Stimulated activated CD4-positive, alpha-beta T cell treated with anti-CD3 and anti-CD28 coated beads, TNF-alpha, amount 100 ng/mL, for 48 hours (primary cell): ENCODE results near the gene RPL11.
"Not testable (repeated sequence)": the region's sequence is repeated elsewhere in the genome, so short reads cannot be mapped to it uniquely, and the experiment has no call there.

Source experiments
- DNase-seq, 3 donors: peaks; one replicate each; pipeline ENCODE4 v3.0.0-alpha.2; 2020; ENCODE audit warnings: low read depth in 3 of 3

Gene RPL11

DNA sequence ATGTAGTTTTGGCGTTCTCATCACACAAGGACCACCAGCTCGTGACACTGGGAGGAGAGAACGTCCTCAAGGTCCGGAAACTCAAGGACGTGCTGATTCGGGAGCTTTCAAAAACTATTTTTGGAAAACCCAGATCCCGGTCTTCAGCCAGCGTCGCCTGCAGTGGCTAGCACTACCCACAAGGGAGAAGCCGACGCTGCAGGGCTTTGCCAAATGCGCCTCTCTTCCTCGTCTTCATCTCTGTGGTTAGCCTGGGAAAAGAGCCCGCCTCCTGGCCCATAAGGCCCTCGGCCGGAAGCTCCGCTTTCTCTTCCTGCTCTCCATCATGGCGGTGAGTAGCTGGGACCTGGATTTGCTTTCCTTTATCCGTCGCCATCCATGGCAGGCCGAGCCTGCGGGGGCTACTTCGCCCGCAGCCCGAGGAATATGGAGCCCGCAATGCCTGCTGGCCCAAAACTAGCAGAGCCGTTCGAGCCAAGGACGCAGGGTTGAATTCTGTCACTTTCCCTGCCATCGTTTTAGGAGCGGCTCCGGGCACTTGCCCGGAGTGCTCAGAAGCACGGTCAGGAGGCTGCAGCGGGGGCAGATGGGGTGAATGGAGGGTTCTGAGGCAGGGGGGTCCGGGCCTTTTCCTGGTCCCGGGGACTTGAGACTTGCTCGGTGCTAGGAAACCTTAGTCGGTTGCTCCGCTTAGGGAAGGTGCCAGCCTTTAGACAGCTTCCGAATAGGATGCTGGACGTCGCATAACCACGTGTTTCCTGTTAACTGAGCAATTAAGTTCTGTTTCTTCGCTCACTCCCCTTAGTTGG, at the start of gene RPL11:
RPL11 (plus strand) TSS at position 308 of the 809 bp plus-strand sequence; CDS start at position 326, 18 bp downstream.
- peak; percentile 82 to 86 (median 85) for DNase-seq

DNA sequence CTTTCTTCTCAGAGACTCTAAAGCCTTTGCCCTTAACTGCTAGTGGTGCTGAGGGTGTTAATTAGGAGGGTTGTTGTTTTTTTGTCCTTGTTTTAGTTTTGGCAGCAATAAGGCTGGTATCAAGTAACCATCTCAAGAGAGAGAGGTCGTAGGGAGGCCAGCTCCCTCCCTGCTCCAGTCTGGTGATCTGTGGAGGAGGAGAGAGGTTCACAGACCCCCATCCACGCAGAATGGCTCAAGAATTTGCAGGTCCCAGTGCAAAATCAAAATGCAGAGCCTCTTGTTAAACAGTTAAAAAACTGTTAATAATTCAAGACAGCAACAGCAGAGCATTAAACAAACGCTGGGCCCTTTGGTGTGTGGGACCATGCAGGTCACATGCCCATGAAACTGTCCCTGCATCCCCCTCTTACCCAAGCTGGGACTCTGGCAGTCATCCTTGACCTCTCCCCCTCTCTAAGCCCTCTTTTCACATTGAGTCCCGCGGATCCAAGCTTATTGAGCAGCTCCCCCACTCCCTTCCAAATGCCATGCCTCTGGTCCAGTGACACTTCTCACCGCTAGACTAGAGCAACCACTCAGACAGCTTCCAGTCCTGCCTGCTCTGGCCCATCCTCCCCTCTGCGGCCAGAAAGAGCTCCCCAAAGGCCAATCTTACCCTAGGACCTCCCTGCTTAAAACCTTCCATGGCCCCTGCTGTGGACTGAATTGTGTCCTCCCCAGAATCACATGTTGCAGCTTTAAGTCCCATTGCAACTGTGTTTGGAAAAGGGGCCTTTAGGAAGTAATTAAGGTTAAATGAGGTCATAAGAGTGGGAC, 47.7 kb upstream of the RPL11 start:
- no peak for DNase-seq

DNA sequence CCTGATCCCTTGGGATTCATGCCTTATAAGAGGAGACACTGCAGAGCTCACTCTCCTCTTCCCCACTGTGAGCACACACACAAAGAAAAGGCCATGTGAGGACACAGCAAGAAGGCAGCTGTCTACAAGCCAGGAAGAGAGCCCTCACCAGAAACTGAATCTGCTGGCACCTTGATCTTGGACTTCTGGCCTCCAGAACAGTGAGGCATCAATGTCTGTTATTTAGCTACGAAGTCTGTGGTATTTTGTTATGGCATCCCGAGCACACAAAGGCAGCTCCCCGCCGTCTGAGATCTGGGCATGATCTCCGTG, 47.1 kb upstream of the RPL11 start:
- no peak for DNase-seq

DNA sequence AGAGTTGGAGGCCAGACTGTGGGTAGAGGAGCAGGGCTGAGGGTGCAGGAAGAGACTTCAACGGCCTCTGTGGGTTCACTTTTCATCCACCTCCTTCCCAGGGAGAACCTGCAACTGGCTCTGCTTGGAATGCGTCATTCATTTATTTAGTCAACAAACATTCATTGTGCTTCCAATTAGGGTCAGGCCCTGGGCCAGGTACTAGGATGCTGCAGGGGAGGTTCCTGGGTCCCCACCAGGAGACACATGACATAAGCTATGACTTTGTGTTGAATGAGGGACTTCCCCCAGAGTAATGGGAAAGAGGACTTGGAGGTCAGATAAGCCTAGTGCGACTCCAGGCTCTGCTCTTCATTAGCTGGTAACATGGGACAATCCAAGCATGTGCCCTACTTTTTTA, 46.3 kb upstream of the RPL11 start:
- no peak for DNase-seq

DNA sequence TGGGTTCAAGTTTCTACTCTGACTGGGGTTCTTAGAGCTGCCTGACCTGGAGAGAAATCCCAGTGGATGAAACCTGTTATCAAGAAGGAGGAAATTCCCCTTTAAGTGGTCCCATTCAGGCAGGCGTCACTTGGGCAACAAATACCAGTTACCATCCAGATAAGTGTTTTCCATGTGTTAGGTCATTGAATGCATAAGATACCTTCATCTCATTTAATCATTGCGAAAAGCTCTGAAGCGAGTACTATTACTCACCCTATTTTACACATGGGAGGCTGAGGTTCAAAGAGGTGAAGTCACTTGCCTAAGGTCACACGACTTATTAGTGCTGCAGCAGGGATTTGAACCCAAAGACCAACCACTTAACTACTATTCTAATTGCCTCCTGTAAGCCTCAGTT, 45.5 kb upstream of the RPL11 start:
- DNase-seq, result no peak

DNA sequence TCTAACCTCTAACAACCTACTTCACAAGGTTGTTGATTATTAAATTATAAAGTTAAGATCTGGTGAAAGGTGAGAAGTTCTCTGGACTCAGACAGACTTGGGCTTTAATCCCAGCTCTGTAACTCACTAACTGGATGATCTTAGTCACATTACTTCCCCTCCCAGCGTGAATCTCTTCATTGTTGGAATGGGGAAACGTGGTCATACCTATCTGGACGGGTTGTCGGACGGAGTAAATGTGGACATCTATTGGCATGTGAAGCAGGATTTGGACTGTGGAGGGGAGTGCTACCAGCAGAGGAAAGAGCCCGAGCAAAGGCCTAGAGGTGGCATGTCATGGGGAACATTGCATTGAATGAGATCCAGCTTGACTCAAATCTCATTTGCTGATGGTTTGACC, 45.1 kb upstream of the RPL11 start:
- DNase-seq, result no peak

DNA sequence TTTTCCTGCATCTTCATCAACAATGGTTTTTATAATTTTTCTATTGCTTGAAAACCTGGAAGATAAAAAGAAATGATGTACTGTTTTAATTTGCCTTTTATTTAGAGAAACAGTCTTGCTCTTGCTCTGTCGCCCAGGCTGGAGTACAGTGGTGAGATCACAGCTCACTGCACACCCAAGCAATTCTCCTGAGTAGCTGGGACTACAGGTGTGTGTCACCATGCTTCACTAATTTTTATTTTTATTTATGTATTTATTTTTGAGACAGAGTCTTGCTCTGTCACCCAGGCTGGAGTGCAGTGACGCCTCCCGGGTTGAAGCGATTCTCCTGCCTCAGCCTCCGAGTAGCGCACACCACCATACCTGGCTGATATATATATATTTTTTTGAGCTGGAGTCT, 43.0 kb upstream of the RPL11 start:
- no peak for DNase-seq

DNA sequence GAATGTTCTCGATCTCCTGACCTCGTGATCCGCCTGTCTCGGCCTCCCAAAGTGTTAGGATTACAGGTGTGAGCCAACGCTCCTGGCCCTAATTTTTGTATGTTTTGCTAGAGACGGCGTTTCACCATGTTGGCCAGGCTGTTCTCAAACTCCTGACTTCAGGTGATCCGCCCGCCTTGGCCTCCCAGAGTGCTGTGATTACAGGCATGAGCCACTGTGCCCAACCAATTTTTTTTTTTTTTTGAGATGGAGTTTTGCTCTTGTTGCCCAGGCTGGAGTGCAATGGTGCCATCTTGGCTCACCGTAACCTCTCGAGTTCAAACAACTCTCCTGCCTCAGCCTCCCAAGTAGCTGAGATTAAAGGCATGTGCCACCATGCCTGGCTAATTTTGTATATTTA, 42.4 kb upstream of the RPL11 start:
- DNase-seq, result not testable (repeated sequence)

DNA sequence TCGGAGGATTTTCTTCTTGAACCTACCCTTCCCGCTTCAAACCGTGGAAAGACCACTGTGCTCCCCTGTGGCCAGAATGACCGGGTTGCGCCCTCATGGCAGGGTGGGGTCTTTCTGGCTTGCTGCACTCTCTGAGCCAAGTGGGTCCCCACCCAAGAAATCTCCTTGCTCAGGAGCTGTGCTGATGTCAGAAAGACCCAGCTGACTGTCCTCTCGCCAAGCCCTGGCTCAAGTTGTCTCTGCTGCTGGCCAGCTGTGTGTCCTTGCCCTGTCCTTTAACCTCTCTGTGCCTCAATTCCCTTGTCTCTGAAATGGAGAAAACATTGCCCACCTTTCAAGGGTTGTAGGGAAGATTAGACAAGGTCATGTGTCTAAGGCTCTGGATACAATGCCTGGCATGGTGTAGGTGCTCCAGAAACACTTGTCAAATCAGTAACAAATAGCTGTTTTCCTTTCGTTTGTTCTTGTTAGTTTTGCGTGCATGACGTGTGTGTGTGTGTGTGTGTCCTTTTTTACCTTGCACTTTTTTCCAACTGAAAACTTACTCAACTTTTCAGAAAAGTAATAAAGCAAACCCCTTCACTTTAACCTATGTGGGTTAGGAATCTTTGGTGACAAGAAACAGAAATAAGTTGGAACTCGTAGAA, 41.1 kb upstream of the RPL11 start:
- no peak for DNase-seq

DNA sequence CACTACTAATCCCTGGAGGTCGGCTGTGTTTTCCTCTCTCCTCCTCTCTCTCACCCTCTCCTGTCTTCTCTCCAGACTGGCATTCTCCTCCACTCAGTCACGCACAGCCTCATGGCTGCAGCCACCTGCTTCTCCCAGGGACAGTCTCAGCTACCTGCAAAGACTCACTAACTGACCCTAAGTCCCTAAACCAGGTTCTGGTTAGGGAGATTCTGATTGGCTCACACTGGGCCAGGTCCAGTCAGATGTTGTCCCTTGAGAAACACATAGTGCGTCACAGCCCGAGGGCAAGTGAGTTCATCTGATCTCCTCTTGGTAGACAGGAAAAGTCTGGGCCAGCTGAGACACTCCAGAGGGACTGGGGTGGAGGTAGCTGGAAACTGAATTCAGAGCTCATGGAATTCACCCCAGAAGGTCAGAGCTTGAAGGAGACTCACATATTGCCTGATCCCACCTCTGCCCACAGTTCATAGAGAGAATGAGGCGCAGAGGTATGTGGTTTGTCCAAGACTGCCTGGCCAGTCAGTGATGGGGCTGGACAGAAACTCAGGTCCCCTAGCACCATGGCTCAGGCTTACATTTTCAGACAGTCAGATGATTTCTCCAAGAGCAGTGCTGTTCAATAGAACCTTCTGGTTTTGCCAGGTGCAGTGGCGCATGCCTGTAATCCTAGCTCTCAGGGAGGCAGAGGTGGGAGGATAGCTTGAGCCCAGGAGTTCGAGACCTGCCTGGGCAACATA, 40.4 kb upstream of the RPL11 start:
- no peak for DNase-seq

DNA sequence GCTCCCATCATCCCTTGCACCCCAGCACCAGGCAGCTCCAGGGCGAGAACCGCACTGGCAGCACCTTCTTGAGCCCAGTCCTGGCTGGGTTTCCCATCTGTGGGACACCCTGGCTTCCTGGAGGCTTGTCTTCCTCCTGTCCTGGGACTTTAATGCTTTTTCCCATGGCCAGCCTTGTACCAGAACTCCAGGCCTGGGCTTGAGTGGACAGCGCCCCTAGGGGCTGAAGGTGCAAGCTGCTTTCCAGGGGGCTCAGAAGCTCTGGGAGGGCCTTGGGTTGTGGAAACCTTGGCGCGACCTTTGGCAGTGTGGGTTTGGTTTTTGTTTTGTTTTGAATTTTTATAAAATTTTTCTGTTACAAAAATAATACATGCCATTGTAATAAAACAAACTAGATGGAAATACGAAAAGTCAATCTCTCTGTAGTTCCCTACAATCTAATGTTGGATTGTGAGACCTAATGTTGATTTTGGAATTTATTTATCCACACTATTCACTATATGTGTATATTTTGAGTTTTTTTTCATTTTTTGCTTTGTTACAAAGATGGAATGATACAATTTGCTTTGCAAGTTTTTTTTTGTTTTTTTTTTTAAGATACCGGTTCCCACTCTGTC, 33.8 kb upstream of the RPL11 start:
- DNase-seq, result peak; percentile 11 to 47 (median 39)

DNA sequence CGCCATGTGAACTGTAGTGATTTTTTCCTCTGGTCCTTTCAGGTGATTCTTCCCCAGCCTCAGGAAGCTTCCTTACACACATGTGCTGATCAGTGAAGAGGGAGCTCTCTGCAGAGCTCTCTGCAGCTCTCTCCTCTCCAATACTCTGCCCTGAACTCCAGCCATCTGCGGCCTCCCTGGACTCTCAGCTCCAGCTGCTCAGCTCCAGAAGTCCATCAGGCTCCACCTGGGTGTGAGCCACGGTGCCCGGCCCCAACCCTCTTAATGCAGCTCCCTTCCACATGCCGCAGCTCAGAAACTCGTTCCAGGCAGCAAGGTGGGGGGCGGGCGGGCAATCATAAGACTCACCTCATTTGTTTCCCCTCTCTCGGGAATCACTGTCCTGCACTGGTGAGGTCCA, 30.9 kb upstream of the RPL11 start:
- DNase-seq, result no peak

DNA sequence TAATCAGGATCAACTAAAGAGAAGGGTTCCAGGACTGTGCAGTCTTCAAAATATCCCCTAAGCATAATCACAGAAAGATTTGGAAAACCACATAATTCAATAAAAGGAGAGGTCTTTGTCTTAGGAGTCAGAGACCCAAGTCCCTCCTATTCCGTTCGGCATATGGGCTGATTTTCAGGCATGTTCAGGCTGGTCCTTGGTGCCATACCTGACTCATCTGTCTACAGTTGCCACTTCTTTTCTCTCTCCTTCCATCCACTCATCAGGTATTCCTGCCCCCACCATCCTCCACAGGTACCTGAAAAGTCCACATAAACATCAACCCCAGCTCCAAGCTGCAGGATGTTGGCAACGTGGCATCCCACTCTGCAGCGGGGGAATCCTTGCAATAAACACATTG, 29.7 kb upstream of the RPL11 start:
- no peak for DNase-seq

DNA sequence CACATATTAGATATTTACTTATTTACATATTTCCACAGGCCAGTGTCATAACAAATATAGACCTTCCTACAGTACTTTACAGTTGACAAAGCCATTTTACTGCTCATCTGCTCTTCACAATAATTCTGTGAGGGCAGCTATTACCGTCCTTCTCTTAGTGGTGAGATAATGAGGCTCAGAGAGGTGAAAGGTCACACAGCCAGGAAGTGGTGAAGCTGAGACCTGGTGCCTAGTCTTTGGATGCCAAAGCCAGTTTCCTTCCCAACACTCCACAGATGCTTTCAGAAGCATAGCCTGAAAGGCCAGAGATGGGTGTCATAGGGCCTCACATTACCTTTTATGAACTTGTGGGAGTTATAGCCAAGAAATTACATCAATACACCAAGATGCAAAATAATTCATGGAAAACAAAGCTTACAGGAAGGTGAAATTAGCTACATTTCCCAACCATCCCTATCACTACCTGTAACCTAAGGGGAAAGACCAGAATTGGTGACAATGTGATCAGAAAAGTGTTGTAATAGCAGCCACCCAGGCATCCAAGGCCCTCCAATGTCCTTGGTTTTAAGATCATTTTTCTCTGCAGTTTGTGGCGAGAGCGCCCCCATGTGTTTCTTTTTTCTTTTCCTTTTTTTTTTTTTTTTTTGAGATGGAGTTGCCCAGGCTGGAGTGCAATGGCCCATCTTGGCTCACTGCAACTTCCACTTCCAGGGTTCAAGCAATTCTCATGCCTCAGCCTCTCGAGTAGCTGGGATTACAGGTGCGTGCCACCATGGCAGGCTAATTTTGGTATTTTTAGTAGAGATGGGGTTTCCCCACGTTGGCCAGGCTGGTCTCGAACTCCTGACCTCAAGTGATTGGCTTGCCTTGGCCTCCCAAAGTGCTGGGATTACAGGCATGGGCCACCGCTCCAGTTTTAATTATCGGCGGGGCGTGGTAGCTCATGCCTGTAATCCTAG, 26.5 kb upstream of the RPL11 start:
- DNase-seq, result no peak

DNA sequence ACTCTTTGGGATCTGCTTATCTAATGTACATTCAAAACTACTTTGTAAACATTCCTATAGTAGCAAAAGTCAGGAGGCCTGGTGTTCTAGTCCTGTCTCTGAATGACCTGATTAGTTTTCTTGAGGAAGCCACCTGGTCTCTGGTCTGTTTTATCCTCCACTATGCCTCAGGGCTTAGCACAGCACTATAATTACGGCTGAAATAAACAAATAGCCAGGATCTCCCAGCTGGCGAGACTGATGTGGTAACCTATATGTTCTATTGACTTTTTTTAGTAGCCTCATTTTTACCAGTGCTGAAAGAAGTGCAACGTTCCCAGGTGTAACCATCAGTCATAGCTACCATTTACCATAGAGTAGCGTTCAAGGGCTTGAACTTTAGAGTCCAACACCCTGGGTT, 24.2 kb upstream of the RPL11 start:
- no peak for DNase-seq

DNA sequence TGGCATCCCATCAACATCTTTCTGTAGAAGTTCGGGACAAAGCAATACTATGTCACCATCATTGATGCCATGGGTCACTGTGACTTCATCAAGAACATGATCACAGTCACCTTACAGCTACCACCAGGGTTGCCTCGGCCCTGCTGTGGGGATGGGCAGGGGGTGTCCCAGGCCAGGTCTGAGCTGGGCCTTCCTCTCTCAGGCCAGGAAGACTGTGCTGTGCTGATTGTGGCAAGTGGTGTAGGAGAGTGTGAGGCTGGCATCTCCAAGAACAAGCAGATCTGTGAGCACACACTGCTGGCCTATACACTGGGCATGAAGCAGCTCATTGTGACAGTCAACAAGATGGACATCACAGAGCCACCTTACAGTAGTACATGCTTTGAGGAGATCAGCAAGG, 20.9 kb upstream of the RPL11 start:
- no peak for DNase-seq

DNA sequence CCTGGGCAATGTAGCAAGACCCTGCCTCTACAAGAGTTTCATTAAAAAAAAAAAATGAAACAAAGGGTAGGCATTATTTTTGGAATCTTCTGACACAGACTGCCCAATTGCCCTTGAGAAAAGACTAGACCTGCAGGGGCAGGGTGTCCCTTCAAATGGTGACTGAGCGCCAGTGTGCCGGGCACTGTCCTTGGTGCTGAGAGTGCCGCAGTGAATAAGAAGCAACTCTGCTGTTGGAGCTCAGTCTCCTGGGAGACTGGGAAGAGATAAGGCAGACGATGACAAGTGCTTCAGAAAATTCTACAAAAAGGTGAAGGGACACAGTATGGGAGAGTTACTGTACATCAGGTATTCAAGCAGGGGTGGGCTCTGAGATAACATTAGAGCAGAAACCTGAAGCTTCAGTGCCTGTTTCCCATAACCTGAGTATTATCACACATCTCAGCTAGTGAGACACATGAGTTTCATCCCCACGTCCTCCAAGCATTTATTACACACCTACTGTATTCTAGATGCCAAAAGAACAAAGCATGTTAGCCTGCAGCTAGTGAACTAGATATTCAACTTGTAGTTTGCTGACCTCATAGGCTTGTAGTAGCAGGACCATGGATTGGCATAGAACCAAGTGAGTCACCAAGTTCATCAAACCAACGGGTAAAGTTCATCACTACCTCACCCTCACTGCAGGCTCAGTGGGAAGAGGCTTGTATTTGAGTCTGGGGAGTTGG, 18.4 kb upstream of the RPL11 start:
- DNase-seq, result no peak

DNA sequence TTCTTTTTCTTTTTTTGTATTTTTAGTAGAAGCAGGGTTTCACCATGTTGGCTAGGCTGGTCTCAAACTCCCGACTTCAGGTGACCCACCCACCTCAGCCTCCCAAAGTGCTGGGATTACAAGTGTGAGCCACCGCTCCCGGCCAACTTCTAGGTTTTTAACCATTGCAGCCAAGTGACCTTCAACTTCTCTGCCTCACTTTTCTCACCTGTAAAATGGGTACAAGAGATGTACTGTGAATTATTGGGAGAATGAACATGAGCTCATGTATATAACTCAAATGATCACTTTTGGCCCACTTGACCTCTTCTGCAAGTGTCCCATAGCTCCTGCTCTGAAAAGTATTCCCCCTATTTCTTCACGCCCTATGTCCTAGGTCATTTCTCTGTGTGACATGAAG, 11.8 kb upstream of the RPL11 start:
- DNase-seq, result no peak

DNA sequence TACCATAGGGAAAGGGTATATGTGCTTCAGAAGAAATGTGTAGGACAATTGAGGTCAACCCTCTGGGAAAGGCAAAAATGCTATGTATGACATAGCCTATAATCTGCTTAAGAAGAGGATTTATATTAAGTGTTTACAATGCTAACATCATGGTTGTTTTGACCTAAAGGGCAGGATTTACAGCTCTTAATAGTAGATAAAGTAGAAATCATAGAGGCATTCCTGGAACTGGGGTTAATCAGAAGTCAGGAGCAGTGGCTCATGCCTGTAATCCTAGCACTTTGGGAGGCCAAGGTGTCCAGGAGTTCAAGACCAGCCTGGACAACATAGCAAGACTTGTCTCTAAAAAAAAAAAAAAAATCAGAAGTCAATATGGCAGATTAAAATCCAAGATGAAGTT, 8.7 kb upstream of the RPL11 start:
- DNase-seq, result no peak

DNA sequence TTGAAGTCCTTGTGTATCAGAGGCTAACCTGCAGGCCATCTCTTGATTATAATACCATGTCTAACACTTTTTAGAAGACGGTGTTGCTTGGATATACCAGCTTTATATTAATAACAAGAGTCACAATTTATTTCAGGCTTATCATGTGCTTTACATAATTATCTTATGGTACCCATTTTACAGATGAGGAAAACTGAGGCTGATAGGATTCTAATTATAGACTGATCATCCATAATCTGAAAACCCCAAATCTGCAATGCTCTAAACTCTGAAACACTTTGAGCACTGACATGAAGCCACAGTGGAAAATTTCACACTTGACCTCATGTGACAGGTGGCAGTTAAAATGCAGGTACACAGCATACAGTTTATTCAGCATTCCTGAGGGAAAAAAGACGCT, 7.2 kb upstream of the RPL11 start:
- no peak for DNase-seq
